UCSD-AML1 (cell line): Measurements from ENCODE around the gene LMX1A.

ENCODE experiments used
- DNase-seq: peaks from one replicate; lab custom pipeline; 2025; ENCODE audit not compliant: unreplicated experiment; lab: John Stamatoyannopoulos, UW

LMX1A gene

DNA sequence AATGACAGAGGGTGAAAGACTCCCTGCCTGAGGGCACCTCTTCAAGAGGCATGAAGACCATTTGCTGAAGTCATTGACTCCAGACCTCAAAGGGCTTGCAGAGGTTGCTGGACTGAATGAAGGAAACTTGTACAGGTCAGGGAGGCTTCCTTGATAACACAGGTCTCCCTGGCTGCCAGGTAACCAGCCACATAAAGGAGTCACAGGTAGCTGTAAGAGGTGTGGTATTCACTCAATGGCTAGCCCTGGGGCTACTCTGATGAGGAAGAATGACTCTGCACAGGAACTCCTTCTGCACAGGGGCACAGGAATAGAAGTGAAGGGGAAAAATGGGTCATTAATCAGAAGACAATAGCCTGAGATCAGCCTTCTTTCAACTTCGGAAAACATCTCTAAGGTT, 187.5 kb downstream of the LMX1A start:
- no peak for DNase-seq

DNA sequence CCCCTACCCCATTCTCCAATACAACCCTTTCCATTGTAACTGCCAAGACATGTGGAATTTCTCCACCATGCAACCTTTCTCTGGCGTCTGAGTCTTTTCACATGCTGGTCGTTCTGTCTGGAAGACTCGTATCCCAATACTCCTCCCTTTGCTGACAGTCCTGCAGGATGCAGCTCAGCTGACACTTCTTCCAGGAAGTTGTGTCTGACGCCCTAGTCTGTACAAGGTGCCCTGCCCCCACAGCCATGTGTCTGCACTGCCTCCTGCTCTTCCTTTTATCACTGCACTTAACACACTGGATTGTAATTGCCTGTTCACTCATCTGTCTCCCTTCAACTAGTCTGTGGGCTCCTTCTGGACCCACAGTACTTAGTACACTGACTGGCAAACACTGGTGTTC, 188.0 kb downstream of the LMX1A start:
- no peak for DNase-seq

DNA sequence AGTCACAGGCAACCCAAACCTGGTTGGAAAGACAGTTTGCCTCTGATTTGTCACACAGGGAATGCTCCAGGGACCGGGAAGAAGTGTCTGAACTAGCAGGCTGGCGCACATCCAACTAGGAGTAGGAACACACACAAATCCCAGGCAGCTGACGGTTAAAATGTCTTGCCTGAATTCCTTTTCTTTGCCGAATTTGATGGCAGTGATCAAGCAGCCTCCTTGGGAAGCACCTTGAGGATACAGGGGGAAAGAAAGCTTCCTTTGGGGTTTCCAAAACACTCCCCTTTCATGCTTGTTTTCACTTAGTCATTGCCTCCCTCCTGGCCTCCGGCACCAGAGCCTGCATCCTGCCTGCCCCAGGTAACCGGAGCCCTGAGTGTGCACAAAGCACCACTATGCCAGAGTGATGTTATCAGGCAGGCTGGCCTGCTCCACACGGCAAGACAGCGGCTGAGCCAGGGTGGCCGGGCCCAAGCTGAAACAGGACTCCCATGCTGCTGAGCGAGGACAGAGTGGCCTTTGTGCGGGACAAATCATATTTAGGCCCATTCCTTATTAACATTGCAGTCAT, 193.8 kb downstream of the LMX1A start:
- no peak for DNase-seq

DNA sequence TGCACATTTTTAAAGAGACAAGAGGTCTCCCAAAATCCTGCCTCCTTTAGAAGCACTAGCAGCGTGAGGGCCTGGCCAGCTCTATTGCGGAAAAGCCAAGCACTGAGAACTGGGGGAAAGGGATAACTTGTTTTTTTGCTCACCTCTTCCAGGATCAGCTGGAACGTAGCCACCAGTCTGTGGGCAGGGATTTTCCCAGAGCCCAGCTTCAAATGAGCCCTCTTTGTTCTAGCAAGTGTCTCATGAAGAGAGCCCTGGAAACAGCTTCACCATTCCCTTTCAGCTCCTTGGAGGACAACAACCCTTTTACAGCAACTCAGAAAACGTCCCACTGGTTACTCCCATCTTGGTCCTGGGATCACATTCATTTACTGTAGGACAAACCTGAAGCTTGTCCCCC, 195.4 kb downstream of the LMX1A start:
- DNase-seq: no peak

DNA sequence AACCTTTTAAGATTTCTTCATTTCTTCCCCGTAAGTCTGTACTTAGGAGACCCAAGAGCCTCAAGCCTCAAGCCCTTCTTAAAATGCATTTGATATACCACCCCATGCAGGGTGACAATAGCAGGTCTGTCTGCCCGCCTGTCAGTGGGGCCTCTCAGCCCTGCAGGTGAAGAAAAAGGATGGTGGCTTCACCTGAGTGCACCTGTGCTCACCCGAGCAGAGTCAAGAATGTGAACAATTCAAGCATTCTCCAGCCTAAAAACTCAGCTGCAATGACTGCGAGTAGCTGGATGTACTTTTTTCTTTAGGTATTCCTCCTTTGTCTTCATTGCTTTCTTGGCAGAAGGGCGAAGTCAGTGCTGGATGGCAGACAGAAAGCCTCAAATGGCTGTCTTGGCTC, 203.3 kb downstream of the LMX1A start:
- no peak for DNase-seq

DNA sequence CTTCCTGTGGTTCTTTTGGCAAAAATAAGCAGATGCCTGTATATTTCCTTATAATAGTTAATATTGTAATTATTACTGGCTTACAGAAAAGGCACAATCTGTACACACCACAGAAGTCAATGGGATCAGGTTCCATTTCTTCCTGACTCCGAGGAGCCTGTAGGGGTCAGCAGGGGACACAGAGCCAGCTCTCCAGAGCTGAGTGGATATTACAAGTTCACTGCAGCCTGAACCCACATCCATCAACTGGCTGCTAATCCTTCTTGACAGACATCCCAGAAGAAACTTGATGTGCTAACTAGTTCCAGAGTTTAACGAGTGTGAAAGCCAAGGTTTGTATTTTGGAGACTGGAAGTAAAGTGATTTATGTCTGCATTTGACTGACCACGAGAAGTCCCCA, 203.8 kb downstream of the LMX1A start:
- no peak for DNase-seq

DNA sequence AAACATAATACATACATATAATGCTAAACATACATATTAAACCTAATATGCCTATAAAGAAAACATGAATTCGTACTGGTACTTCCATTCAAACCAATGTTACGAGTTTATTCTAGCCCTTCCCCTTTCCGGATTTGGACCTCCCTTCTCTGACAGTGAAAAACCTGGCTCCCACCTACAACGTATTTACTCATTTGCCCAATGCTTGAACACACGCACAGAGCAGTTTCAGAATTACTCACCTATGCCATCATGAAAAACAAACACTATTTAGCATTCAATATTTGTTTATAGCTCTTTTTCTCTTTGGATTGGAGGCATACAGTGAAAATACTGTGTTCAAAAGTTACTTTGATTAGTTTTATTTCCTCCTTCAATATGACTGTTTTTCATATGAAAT, 204.4 kb downstream of the LMX1A start:
- DNase-seq: no peak
